ENCODE measurements around the gene SNAPC1. TPM values are rescaled to one million over a fixed set of nuclear protein-coding genes. Genes with fewer than 3 reads are reported as not detected.

SNAPC1 gene
- total and polyA plus RNA-seq, 2 donors (not counting 3 experiments of a cell fraction or from before 2014, with no cell fraction given) = 12.7 to 14.3 TPM

- FAIRE-seq (no peak), DNase-seq (ENCODE audit: low read depth, low spot score) (no peak)
- no peak overlapping the region for H2AFZ ChIP-seq (ENCODE audit: low read depth, low read length)
- peaks cover 15% of the 10 kb centered on the region for H3K4me1 ChIP-seq (ENCODE audit: control insufficient read depth, extremely low read depth, insufficient read depth, low read length)
- no TSS peak for BruUV-seq (replicated peaks)
- dilution Hi-C loops (cut with MboI; ENCODE audit: extremely low pct_ligation_motif_present, low sequenced_read_pairs) (no loop called here), intact Hi-C loops (cut with micrococcal nuclease) (no loop called here)
- no peaks in the 10 kb centered on the region for H3K27me3 ChIP-seq (ENCODE audit: control insufficient read depth in 2 of 2, insufficient read depth in 2 of 2, low read length in 2 of 2)
- H3K9ac ChIP-seq (replicated peaks; ENCODE audit: extremely low read depth, insufficient read depth, low read length) = no peak overlapping the region
- TF ChIP-seq POLR2A (IDR thresholded peaks at IDR 0.05; ENCODE audit: low read depth, low read length) (no peak), FOS (IDR thresholded peaks at IDR 0.05; ENCODE audit: borderline replicate concordance, insufficient read depth, low read length) (no peak), EZH2 (IDR thresholded peaks at IDR 0.05; ENCODE audit: borderline replicate concordance, low read depth, low read length, severe bottlenecking) (no peak), MYC (IDR thresholded peaks at IDR 0.05; ENCODE audit: low read depth, low read length) (no peak), GATA2 (IDR thresholded peaks at IDR 0.05; ENCODE audit: insufficient read depth, insufficient read length, low read depth, low read length) (no peak), JUN (IDR thresholded peaks at IDR 0.05; ENCODE audit: borderline replicate concordance, insufficient read depth, insufficient read length, low read depth) (no peak), POLR2AphosphoS5 (IDR thresholded peaks at IDR 0.05; ENCODE audit: insufficient read depth, low read depth, low read length) (no peak), CTCF (IDR thresholded peaks at IDR 0.05; ENCODE audit: extremely low read depth in 1 of 2, insufficient read depth in 1 of 2, low read depth in 1 of 2, low read length in 2 of 2) (no peak), MAX (IDR thresholded peaks at IDR 0.05; ENCODE audit: insufficient read depth, insufficient read length) (no peak)
- H3K27ac ChIP-seq (ENCODE audit: insufficient read depth, low read depth, low read length) = no peak overlapping the region
- no peaks in the 10 kb centered on the region for H3K9me3 ChIP-seq (replicated peaks; ENCODE audit: control insufficient read depth, insufficient read depth, low read length)
- POLR2A ChIA-PET = interaction anchor here (0.6 kb wide), 1 partner anchor 18 kb away, joined by 5 read pairs; the partner anchor contains the start of gene HIF1A
- H3K36me3 ChIP-seq (ENCODE audit: control insufficient read depth in 2 of 2, extremely low read depth in 1 of 2, insufficient read depth in 2 of 2, low read length in 2 of 2) = no peaks in the 10 kb centered on the region
- peaks cover 29% of the 10 kb centered on the region for H4K20me1 ChIP-seq (replicated peaks; ENCODE audit: control insufficient read depth, extremely low read depth, insufficient read depth, low read length)
- H3K79me2 ChIP-seq (ENCODE audit: control insufficient read depth, insufficient read depth, low read length) = peaks cover 100% of the 10 kb centered on the region
- CTCF ChIA-PET = no interaction called here
- H3K4me2 ChIP-seq (ENCODE audit: insufficient read depth, low read length) = no peak overlapping the region
- H3K9me1 ChIP-seq (replicated peaks; ENCODE audit: control insufficient read depth, extremely low read depth, insufficient read depth, low read length) = no peaks in the 10 kb centered on the region
- no peak overlapping the region for H3K4me3 ChIP-seq (replicated peaks in 1 of 3; ENCODE audit: insufficient read depth in 1 of 3, low read depth in 1 of 3, low read length in 3 of 3)
Measured at GRCh38 chr14:61713724-61714437, 48.3 kb upstream of the SNAPC1 start.

Measured in endothelial cell of umbilical vein (primary cell).